Activated naive CD8-positive, alpha-beta T cell treated with anti-CD3 and anti-CD28 coated beads, Interleukin-2, amount 50 U/mL, for 16 hours (primary cell): ENCODE measurements around the gene AKAP6.

Experiments
- DNase-seq: peaks from one replicate; pipeline ENCODE4 v3.0.0-alpha.2; 2020; ENCODE audit warnings: low read depth, low spot score

Gene AKAP6

GRCh38 chr14:32820181-32820580 is 491.1 kb downstream of the AKAP6 start:
- no peak for DNase-seq

DNA sequence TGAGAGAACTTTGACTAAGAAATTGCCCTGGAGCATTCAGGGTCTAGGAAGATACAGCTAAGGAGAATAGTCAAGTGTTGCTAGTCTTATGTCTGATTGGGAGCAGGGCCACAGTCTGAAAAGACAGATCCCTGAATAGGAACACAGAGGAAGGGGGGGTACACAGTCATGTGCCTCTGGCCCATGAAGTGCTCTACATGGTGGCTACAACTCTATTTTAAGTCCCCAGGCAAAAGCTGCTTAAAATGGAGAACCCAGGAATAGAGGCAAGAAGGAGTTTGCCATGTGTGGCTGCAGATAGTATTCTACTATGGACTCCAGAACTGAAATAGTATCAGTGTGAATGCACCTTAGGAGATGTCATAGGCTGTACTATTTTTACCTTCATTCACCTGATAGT is 491.6 kb downstream of the AKAP6 start:
- no peak for DNase-seq

DNA sequence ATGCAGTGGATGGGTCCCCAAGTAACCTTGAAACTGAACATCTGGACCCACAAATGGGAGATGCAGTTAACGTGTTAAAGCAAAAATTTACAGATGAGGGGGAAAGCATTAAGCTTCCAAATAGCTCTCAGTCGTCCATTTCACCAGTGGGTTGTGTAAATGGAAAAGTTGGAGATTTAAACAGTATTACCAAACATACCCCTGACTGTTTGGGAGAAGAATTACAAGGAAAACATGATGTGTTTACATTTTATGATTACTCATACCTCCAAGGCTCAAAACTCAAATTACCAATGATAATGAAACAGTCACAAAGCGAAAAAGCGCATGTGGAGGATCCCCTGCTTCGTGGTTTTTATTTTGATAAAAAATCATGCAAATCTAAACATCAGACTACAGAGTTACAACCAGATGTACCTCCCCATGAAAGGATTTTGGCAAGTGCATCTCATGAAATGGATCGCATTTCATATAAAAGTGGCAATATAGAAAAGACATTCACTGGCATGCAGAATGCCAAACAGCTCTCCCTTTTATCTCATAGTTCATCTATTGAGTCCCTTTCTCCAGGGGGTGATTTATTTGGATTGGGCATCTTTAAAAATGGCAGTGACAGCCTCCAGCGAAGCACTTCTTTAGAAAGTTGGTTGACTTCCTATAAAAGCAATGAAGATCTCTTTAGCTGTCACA is 493.0 kb downstream of the AKAP6 start:
- no peak for DNase-seq

DNA sequence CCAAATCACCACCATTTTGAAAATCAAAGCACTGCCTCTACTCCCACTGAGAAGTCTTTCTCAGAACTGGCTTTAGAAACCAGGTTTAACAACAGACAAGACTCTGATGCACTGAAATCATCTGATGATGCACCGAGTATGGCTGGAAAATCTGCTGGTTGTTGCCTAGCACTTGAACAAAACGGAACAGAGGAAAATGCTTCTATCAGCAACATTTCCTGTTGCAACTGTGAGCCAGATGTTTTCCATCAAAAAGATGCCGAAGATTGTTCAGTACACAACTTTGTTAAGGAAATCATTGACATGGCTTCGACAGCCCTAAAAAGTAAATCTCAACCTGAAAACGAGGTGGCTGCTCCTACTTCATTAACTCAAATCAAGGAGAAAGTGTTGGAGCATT is 494.6 kb downstream of the AKAP6 start:
- no peak for DNase-seq

- no peak for DNase-seq
Measured at GRCh38 chr14:32824195-32824594, 495.1 kb downstream of the AKAP6 start.

DNA sequence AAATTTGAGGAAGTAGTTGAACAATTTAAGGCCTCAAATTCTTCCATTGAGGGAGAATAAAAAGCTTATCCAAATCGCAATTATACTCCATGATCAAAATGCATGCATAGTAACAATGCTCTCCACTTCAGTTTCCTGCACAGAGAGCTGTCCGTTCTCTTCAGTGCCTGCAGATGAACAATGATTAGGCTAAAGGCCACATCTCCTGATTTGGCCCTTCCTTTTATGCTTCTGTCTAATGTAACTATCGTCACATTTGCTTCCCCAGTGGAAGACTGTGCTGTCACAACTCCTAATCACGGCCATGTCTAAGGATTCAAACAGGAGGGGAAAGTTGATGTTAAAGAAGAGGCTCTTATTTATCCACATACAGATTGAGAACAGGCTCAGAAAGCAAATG is 496.0 kb downstream of the AKAP6 start:
- DNase-seq, result no peak

- DNase-seq, result no peak
Measured at GRCh38 chr14:32826404-32827082, 497.4 kb downstream of the AKAP6 start.

DNA sequence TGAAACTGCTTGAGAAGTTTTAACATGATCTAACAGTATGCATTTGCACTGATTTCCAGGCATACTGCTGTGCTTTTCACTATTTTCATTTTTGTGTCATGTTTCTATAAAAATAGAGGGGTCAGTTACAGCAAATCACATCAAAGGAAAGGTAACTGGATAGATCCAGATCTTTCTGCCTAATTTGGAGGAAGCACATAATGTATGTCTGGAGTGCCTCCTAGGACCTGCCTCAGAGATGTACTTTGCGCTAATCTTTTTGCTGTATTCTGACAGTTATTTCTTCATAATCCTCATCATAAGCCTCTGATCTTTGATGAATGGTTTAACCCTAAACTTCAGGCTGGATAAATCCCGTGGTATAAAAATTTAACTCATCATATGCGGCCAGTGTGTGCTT is 498.4 kb downstream of the AKAP6 start:
- no peak for DNase-seq

- no peak for DNase-seq
Measured at GRCh38 chr14:32835924-32836323, 506.8 kb downstream of the AKAP6 start.

GRCh38 chr14:32841698-32842097 is 512.6 kb downstream of the AKAP6 start:
- DNase-seq, result no peak

DNA sequence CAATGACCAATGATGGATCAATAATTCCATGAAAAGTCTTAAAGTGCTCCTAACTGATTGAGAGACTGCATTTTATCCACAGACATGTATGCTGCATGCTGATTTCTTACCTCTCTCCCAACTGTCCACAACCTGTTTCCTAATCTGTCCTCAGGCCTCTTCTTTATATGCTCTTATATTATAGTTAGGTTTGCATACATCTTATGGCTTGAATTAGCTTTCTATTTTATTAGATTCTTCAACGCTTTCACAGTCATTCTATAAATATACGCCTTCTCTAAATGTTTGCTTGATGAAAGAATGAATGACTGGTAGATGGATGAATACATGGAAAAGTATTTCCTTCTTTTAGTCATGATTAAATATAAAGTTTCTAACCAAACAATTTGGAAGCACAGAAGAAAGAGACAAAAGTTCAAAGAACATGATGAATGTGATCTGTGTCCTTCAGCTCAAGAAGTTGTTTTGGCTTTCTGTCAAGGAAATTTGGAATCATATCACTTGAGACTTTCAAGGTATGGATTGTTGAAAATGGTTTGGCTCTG is 517.8 kb downstream of the AKAP6 start:
- no peak for DNase-seq

DNA sequence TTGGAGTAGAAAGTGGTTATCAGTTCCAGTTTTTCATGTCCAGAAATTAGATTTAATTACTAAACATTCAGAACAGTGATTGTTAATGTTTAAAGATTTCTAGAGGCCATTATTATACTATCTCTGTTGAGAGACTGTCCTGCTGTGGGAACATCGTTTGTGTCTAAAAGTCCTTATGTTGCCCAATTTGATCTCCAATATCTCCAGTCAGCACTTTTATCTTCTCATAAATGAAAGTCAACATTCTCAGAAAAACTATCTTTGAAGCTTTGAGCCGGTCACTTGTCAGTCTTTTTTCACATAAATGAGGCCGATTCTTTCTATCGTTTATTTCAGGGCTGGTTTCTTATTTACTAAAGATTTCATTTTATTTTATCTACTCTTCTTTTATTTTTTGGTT is 518.8 kb downstream of the AKAP6 start:
- no peak for DNase-seq

GRCh38 chr14:32865827-32866376 is 536.8 kb downstream of the AKAP6 start:
- no peak for DNase-seq

DNA sequence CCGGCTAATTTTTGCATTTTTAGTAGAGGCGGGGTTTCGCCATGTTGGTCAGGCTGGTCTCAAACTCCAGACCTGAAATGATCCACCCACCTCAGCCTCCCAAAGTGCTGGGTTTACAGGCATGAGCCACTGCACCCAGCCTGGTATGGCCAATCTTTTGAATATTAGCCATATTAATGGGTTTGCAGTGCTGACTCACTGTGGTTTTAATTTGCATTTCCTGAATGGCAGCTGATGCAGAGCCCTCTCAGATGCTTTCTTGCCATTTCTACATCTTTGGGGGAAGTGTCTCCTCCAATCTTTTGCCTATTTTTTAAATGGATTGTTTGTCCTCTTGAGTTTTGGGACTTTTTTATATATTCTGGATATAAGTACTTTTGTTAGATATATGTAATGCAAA is 554.1 kb downstream of the AKAP6 start:
- no peak for DNase-seq
